Left ventricle myocardium inferior (tissue), 1 donor: ENCODE measurements around the gene ARAP3. TPM values are rescaled to one million over a fixed set of nuclear protein-coding genes. Genes with fewer than 3 reads are reported as not detected.

Source experiments
- DNase-seq: peaks from one replicate; pipeline ENCODE4 v3.0.0-alpha.2; 2020
- H3K27ac ChIP-seq: fragments of 200-600 bp; replicated peaks from 2 replicates; pipeline ENCODE4 v1.8.0; 2021
- H3K27me3 ChIP-seq: fragments of 200-600 bp; 2 replicates; pipeline ENCODE4 v1.8.0; 2021; ENCODE audit warnings: low read depth
- H3K36me3 ChIP-seq: fragments of 200-600 bp; 2 replicates; pipeline ENCODE4 v1.8.0; 2021
- H3K4me1 ChIP-seq: fragments of 200-600 bp; 2 replicates; pipeline ENCODE4 v1.8.0; 2021
- H3K4me3 ChIP-seq: fragments of 200-600 bp; 2 replicates; pipeline ENCODE4 v1.8.0; 2021; ENCODE audit warnings: mild to moderate bottlenecking, moderate library complexity
- H3K9me3 ChIP-seq: fragments of 200-600 bp; replicated peaks from 2 replicates; pipeline ENCODE4 v1.8.0; 2021
- intact Hi-C: fragments of 100-400 bp; cut with micrococcal nuclease; formaldehyde crosslinking; loops from one replicate; pipeline ENCODE4 v1.11.0; 2022
- total RNA-seq: library from RNA; stranded (reverse); fragmentation: NEBNext Ultra II Directional; extraction: Animal tissue kit (Norgen Biotek cat#: 25700); gene quantifications from one replicate; pipeline ENCODE4 v1.2.1, GENCODE V29; 2021
- TF ChIP-seq, protein P1 (sequence below): fragments of 200-600 bp; IDR thresholded peaks from 2 replicates; pipeline ENCODE4 v1.8.0; 2021; ENCODE audit warnings: antibody characterized with exemption, mild to moderate bottlenecking, borderline replicate concordance
- donor health status: DM: no; HTN: yes; CAD: no; lungs with severe emphysema.

Gene ARAP3
- total RNA-seq, 1 donor from 2014 or later: 15.2 TPM

DNA sequence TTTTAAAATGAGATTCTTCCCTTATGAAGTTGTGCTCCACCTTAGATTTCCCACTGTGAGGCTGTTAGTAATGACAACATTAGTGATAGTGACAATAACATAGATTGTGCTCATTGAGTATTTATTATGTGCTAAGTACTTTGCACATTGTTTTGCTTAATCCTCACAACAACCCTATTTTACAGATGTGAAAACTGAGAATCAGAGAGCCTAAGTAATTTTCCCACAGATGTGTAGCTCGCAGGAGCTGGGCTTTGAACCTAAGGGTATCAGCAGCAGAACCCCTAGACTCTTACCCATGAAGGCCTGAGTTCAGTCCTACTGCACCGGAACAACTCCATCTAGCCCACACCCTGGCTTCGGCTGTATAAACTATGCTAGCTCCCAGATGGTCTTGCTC is 15.6 kb upstream of the ARAP3 start:
- Histone ChIP-seq H3K36me3 (no peaks in the 10 kb centered on the region), H3K27ac (no peak overlapping the region), H3K4me3 (no peak overlapping the region), H3K27me3 (peaks cover 48% of the 10 kb centered on the region), H3K4me1 (peaks cover 39% of the 10 kb centered on the region), H3K9me3 (no peaks in the 10 kb centered on the region)
- no peak for DNase-seq
- TF ChIP-seq, protein P1, sequence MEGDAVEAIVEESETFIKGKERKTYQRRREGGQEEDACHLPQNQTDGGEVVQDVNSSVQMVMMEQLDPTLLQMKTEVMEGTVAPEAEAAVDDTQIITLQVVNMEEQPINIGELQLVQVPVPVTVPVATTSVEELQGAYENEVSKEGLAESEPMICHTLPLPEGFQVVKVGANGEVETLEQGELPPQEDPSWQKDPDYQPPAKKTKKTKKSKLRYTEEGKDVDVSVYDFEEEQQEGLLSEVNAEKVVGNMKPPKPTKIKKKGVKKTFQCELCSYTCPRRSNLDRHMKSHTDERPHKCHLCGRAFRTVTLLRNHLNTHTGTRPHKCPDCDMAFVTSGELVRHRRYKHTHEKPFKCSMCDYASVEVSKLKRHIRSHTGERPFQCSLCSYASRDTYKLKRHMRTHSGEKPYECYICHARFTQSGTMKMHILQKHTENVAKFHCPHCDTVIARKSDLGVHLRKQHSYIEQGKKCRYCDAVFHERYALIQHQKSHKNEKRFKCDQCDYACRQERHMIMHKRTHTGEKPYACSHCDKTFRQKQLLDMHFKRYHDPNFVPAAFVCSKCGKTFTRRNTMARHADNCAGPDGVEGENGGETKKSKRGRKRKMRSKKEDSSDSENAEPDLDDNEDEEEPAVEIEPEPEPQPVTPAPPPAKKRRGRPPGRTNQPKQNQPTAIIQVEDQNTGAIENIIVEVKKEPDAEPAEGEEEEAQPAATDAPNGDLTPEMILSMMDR: no peak
- intact Hi-C loops: loop anchor here (5.0 to 10.0 kb wide), 2 partner anchors 265 to 447 kb away; no protein-coding TSS in a partner anchor

DNA sequence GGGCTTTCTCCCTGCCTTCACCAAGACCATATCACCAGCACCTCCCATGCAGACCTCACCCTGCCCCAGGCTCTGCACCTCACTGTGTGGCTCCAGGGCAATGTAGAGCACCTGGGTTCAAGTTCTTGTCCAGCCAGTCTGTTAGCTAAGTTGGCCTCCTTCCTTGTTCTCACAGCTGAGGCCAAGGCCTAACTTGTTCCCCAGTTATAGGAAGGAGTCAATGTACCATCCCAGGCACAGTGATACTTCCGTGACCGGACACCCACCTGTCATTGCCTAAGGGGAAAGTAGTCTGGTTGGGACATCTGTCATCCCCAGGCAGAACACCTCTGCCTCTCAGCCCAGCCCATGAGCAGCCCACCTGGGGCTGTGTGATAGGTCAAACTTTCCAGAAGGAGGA is 14.4 kb upstream of the ARAP3 start:
- H3K4me1 ChIP-seq: peaks cover 32% of the 10 kb centered on the region
- TF ChIP-seq, protein P1: no peak
- H3K27ac ChIP-seq: no peak overlapping the region
- no peak overlapping the region for H3K4me3 ChIP-seq
- H3K9me3 ChIP-seq: no peaks in the 10 kb centered on the region
- peaks cover 36% of the 10 kb centered on the region for H3K27me3 ChIP-seq
- DNase-seq: no peak
- H3K36me3 ChIP-seq: no peaks in the 10 kb centered on the region
- intact Hi-C loops: loop anchor here (5.0 to 10.0 kb wide), 2 partner anchors 266 to 448 kb away; no protein-coding TSS in a partner anchor

DNA sequence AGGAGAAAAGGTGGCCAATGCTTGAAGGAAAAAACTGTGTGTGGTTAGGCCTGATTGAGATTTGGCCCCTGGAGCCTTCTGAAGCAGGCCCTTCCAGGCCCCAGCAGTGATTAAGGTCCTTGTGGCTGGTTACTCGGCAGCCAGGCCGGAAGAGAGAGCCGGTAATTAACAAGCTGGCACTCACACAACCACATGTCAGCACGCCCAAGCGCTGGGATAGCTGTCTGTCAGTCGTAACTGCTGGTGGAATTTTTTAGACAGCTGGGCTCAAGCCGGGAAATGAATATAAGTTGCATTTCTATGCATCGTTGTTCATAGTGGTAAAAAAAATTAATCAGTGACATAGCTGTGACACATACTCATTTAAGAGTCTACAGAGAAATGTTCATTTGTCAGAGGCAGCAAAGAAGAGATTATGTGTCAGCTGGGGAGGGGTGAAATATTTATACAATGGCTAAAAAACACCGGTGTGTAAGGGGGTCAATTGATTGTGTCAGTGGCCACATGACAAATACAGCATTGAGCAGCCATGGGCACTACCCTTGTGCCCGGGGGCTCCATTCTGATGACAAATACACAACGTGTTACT is 13.7 kb upstream of the ARAP3 start:
- Histone ChIP-seq H3K4me1 (peaks cover 25% of the 10 kb centered on the region), H3K27ac (peak overlapping the region; percentile 39), H3K9me3 (no peaks in the 10 kb centered on the region), H3K36me3 (no peaks in the 10 kb centered on the region), H3K4me3 (no peak overlapping the region), H3K27me3 (peaks cover 29% of the 10 kb centered on the region)
- peak; percentile 61 for DNase-seq
- intact Hi-C loops: loop anchor here (5.0 to 10.0 kb wide), 2 partner anchors 267 to 449 kb away; no protein-coding TSS in a partner anchor
- TF ChIP-seq, protein P1: no peak

DNA sequence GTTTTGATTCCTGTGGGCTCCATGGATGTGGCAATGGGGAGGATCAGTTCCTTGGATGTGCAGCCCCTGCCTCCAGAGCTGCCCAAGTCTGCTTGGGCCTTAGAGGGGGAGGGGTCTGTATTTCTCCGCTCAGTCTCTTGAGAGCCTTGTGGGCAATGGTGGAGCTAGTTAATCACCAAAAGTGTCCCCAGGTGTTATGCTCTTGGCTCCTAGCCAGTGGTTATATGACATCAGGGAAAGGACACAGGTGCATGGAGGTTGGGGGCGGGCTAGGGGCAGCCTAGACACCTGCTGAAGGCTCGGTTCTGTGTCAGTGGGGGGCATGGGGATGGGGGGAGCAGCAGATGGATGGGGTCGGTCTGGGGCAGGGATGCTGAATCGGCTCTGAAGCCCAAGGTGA is 12.4 kb upstream of the ARAP3 start:
- DNase-seq: no peak
- H3K27me3 ChIP-seq: peaks cover 17% of the 10 kb centered on the region
- intact Hi-C loops: loop anchor here (10.0 kb wide), 1 partner anchor 450 kb away; no protein-coding TSS in a partner anchor
- TF ChIP-seq, protein P1: no peak
- no peak overlapping the region for H3K27ac ChIP-seq
- H3K4me1 ChIP-seq: peaks cover 25% of the 10 kb centered on the region
- no peaks in the 10 kb centered on the region for H3K36me3 ChIP-seq
- H3K4me3 ChIP-seq: no peak overlapping the region
- H3K9me3 ChIP-seq: no peaks in the 10 kb centered on the region

DNA sequence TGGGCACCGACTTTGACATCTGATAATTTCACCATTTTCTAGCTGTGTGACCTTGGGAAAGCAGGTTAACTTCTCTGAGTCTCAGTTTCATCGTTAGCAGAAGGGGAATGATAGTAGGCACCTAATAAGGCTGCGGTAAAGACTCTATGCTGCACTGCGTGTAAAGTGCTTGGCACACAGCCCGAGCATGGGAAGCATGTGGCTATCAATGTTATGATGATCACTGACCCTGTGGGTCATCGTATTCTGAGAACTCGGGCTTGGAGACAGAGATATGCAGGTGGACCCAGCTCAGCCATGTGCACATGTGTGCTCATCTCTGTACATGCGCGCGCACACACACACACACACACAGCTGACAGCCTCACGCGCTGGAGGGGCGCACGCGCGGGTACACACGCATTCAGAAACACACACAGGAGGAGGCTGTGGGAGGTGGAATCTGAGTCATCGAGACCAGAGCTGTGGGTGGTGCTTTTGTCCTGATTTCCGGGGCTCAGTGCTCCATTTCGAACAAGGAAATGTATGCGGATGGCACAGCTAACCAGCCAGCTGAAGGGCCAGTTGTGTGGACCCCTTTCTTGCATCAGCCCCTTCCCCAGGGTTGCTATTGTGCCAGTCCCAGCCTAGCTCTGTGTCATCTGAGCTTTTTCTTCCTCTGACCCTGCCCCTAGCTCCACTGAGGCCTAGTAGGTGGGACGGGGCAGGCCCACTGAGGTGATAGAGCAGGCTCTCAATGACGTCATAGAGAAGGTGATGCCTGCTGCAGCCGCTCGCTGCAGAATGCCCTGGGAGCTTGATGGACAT is 11.1 kb upstream of the ARAP3 start:
- intact Hi-C loops: loop anchor here (10.0 kb wide), 1 partner anchor 452 kb away; no protein-coding TSS in a partner anchor
- H3K36me3 ChIP-seq: no peaks in the 10 kb centered on the region
- peaks cover 25% of the 10 kb centered on the region for H3K4me1 ChIP-seq
- peaks cover 5% of the 10 kb centered on the region for H3K27me3 ChIP-seq
- TF ChIP-seq, protein P1: no peak
- H3K27ac ChIP-seq: no peak overlapping the region
- DNase-seq: no peak
- H3K4me3 ChIP-seq: no peak overlapping the region
- H3K9me3 ChIP-seq: no peaks in the 10 kb centered on the region
